Central memory CD4-positive, alpha-beta T cell (primary cell): ENCODE measurements around the gene ENSA.
A peak's percentile ranks its signal among the peaks of the same experiment; 100 is the strongest.
"Not testable (repeated sequence)": the region's sequence is repeated elsewhere in the genome, so short reads cannot be mapped to it uniquely, and the experiment has no call there.

Source experiments
- DNase-seq: peaks from one replicate; pipeline ENCODE4 v3.0.0; 2022

ENSA gene

GRCh38 chr1:150621497-150622302 lies 7.7 kb downstream of the ENSA start:
- peak; percentile 63 for DNase-seq

DNA sequence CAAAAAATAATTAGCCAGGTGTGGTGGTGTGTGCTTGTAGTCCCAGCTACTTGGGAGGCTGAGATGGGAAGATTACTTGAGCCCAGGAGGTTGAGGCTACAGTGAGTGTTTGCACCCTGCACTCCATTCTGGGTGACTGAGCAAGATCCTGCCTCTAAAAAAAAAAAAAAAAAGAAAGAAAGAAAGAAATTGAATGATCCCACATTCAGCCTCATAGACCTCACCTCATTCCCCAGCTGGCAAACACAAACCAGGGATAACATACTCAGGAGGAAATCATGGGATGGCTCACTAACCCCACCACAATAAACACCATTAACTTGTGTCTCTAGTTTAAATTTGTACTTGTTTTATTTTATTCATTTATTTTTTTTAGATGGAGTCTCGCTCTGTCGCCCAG lies 8.5 kb downstream of the ENSA start:
- no peak for DNase-seq

DNA sequence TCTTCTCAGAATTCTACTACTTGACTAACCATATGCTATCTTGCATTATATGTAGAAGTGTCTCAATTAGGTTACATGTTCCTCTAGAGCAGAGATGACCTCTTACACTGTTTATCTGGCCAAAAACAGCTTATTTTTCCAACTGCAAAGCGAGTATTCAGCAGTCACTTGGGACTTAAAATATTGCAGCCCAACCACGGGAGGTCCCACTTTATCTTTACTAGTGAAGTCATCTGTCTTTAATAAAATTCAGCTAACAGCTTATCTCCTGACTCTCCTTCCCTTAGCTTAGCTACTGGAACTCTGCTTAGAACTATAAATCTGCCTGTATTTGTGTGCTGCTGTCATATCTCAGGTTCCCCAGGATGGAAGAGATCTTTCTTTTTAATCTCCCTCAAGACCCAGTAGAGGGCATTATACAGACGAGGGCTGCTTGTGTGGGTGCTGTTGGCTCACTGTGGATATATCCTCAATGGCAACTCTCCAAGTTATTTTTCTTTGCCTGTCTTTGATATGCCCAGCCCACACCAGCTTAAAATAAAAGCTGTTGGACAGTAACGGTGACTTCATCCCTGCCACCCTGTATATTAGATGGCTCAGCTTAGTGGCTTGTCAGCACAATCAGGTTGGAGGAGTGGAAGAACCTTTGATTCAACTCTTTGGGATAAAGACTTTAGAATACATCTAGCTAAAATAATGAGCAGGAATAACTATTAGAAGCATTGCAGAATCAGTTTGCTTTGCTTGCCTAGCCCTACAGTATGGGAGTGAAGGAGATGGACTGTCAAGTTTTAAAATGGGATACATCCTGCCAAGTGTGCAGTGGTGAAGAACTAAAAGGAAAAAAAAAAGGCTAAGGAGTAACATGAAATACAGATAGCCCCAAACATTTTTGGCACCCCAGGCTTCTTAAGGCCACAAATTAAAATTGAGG lies 9.6 kb downstream of the ENSA start:
- DNase-seq: no peak

DNA sequence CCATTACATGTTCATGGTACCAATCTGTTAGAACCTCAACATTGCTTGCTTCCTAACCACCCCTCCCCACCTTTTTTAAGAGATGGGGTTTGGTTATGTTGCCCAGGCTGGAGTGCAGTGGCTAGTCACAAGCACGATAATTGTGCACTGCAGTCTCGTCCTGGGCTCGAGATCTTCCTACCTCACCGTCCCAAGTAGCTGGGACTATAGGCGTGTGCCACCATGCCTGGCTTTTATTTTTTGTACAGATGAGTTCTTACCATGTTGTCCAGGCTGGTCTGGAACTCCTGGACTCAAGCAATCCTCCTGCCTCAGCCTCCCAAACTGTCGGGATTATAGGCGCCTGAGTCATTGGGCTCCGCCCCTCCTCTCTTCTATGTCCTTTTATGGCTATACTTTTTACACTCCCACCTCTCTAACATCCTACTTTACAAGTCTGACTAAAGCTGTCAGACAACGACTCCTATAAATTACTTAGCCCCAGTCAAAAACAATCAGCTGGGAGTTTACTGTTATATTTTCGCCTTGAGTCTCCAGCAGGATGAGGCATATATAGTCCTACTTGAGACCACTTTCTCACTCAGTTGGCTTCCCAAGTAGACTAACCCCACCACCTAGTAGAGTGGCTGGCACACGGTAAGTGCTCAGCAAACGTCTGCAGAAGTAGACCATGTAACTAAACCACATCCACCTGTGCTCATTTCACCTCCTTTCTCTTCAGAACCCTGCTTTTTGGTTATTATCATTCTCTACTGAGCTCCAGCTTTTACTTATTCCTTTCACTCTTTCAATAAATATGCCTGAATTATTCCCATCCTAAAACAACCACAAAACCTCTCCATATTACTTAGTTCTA lies 13.8 kb downstream of the ENSA start:
- no peak for DNase-seq

DNA sequence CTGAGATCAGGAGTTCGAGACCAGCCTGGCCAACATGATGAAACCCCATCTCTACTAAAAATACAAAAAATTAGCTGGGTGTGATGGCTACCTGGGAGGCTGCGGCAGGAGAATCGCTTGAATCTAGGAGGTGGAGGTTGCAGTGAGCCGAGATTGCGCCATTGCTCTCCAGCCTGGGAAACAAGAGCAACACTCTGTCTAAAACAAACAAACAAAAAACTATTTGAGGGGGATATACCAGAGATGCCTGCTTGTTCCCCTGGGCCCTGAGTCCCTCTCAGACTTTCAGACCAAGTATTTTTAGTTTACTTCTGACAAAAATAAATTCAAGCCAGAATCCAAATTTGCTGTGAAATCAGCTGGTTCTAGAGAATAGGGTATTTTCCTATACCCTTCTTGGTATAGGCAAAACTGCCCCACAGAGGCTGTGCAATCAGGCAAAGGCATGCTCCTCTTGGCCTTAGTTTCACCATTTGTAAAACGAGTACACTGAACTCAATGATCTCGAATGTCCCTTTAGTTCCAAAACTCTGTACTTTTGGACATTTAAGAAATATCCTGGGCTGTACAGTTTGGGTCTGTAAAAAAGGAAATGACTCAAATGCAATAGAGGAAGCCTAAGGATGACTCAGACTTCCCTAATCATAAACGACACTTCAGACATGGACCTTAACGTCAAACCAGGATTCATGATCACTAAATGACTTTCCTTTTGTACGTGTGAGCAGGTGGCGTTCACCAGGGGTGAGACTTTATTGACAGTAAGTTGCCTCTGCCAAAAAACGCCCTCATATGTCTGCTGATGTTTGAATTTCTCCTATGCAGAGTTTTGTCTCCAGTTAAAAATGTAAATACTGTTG lies 16.1 kb downstream of the ENSA start:
- DNase-seq: peak; percentile 44

DNA sequence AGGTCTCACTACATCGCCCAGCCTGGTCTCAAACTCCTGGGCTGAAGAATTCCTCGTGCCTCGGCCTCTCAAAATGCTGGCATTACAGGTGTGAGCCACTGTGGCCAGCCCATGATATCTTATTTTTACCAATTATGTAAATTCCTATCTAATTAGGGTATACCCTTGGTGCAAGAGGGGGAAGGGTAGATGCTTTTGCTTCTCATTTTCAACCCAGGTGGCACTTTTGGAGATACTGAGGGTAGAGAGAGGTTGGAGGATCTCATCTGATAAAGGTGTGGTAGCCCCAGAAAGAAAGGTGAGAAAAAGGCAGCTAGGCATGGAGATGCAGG lies 17.4 kb downstream of the ENSA start:
- DNase-seq: no peak

GRCh38 chr1:150610576-150610975 lies 18.8 kb downstream of the ENSA start:
- DNase-seq: no peak

DNA sequence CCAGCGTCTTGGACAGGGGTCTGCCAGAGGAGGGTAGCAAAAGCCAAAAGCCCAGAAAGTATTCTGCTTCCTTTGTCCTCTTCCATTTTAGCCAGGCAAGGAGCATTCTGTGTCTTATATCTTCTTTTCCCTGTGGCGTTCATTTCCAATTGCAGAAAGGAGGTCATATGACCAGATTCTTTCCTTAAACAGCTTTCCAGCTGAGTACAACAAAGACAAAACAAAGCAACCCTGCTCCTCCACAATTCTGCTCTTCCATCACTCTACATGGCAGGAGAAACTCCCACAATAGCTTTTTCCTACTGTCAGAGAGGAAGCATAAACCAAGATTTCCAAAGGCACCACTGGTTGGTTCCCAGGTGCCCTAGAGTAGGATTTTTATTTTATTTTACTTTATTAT lies 19.7 kb downstream of the ENSA start:
- DNase-seq: no peak

- no peak for DNase-seq
These were observed 22.8 kb downstream of the ENSA start for GRCh38 chr1:150606463-150607142.

GRCh38 chr1:150605451-150605731 lies 24.0 kb downstream of the ENSA start:
- not testable (repeated sequence) for DNase-seq

DNA sequence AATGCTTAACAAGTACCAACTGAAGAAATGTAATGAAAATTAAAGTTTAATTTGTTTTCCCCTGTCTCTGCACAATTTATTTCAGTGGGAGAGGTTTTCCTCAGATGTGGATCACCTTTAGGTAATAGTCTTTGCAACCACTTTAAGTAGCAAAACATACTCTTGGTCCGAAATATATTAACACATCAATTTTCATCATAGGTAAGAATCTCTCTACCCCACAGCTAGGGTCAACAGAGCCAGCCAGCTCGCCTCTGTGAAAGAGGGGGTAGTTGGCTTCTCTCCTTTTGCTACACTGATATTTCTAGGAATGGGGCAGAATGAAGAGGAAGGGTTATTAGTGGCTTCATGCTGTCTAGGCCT lies 25.2 kb downstream of the ENSA start:
- no peak for DNase-seq

DNA sequence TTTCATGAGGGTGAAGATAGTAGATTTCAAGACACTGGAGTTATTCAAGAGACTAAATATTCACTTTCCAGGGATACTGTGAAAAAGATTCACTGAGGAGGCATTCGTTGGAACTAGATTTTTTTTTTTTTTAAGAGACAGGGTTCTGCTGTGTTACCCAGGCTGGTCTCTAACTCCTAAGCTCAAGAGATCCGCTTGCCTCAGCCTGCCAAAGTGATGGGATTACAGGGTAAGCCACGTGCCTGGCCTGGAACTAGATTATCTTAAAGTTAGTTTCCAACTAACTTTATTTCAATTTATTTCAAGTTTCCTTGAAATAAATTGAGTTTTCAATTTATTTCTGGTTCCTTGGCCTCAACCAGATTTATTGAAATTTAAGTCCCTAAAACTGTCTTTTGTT lies 25.7 kb downstream of the ENSA start:
- no peak for DNase-seq

GRCh38 chr1:150602372-150602771 lies 27.0 kb downstream of the ENSA start:
- DNase-seq: not testable (repeated sequence)

GRCh38 chr1:150601540-150601939 lies 27.9 kb downstream of the ENSA start:
- DNase-seq: no peak

DNA sequence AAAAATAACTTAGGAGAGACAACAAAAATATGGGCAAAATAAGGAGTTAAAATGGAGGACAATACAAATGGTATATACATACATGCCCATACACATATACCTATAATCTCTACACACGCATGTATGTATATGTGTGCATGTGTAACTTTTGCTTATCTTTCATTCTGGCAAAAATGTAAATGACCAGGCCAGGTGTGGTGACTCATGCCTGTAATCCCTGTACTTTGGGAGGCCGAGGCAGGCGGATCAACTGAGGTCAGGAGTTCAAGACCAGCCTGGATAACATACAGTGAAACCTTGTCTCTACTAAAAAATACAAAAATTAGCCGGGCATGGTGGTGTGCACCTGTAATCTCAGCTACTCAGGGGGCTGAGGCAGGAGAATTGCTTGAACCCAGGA lies 31.1 kb downstream of the ENSA start:
- DNase-seq: not testable (repeated sequence)

DNA sequence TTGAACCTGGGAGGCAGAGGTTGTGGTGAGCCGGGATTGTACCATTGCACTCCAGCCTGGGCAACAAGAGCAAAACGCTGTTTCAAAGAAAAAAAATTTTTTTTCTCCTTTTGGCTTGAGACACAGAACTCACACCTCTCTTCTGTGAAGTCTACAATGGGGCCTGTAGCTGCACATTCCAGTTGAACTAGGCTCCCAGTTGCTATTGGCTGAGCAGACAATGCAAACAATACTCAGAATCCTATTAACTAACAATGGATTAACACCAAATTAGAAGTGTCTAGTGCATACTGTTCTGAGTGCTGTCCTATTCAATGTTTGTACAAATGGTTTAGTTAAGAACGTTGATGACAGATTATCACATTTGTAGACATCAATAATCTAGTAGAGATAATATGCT lies 32.4 kb downstream of the ENSA start:
- DNase-seq: no peak

DNA sequence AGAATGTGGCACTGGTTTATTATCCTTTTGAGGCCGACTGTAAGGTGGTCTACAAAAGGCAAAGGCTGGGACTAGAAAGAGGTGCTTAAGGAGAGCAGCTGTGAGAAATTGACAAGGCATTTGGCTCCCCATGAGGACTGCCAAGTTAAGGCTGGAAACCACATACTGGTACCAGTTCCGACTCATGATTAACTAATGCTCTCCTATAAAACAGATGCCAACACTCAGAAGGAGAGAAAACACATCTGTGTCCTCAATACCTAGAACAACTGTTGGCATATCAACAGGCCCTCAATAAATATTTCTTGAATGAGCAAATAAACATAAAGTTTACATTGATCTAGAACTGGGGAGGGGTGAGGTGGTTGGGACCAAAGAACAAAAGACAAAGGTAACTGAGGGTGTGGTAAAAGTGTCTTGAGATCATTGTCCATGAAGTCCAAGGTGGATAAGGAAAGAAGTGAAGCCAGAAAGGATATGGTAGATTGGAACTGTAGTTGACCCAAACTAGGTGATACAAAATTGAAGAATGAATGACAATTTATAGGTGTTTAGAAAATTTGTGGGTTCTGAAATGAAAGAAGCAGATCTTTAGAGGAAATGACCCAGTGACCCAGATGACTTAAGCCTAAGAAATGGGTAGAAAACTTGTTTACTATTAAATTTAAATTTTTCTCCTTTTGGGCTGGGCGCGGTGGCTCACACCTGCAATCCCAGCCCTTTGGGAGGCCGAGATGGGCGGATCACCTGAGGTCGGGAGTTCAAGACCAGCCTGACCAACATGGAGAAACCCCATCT lies 33.1 kb downstream of the ENSA start:
- no peak for DNase-seq

DNA sequence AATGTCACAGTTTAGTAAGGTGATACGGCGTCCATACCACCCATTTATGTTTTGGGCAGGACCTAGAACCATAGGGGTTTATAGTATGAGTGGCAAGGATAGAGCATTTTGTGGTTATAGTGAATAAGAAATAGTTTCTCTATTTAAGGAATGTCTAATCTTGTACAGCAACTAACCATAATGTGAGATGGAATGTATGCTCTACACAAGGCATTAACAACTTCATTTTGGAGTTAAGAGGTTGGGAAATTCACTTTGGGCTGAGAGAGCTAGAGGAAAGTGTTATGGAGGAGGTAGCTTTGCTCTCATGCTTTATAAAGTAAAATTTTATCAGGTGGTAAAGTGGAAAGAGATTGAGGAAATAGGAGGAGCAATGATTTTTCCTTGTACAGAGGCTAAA lies 47.0 kb downstream of the ENSA start:
- no peak for DNase-seq

GRCh38 chr1:150581962-150582361 lies 47.5 kb downstream of the ENSA start:
- not testable (repeated sequence) for DNase-seq

- DNase-seq: not testable (repeated sequence)
These were observed 48.0 kb downstream of the ENSA start for GRCh38 chr1:150581437-150581836.

DNA sequence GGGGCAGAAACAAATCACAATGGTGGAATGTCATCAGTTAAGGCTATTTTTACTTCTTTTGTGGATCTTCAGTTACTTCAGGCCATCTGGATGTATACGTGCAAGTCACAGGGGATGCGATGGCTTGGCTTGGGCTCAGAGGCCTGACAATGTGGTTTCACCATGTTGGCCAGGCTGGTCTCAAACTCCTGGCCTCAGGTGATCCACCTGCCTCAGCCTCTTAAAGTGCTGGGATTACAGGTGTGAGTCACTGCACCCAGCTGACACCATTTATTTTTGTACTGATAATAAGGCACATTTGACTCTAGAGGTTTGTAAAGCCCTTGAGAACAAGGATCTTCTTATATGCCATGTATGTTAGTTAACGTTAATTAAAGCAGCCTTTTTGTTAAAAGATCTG lies 48.4 kb downstream of the ENSA start:
- DNase-seq: not testable (repeated sequence)
